Coronary artery (tissue), 2 donors: ENCODE measurements around the gene PITPNM3.
"Not testable (repeated sequence)": the region's sequence is repeated elsewhere in the genome, so short reads cannot be mapped to it uniquely, and the experiment has no call there.

Experiments used
- DNase-seq: peaks from one replicate; pipeline ENCODE4 v3.0.0-alpha.2; 2017; ENCODE audit warnings: low spot score
- H3K27ac ChIP-seq, 2 donors: fragments of 200-600 bp; sonication (generic); one replicate each; pipeline ENCODE4 v1.5.1; 2016 to 2019
- H3K4me3 ChIP-seq: fragments of 200-600 bp; sonication (generic); 2 replicates; pipeline ENCODE4 v1.5.1; 2016; ENCODE audit warnings: mild to moderate bottlenecking, moderate library complexity
- CTCF ChIP-seq: fragments of 200-600 bp; sonication (generic); IDR thresholded peaks from one replicate; pipeline ENCODE4 v1.5.1; 2019; ENCODE audit warnings: antibody characterized with exemption

PITPNM3 gene

GRCh38 chr17:6596511-6596910 is 40.2 kb upstream of the PITPNM3 start:
- no peak overlapping the region for H3K27ac ChIP-seq
- no peak overlapping the region for H3K4me3 ChIP-seq
- DNase-seq: no peak
- no peak for TF ChIP-seq CTCF

GRCh38 chr17:6596081-6596480 is 39.7 kb upstream of the PITPNM3 start:
- no peak overlapping the region for H3K4me3 ChIP-seq
- no peak overlapping the region for H3K27ac ChIP-seq
- no peak for TF ChIP-seq CTCF
- DNase-seq: no peak

GRCh38 chr17:6593371-6593770 is 37.0 kb upstream of the PITPNM3 start:
- H3K4me3 ChIP-seq, DNase-seq, H3K27ac ChIP-seq: not testable (repeated sequence)

- Histone ChIP-seq H3K4me3 (no peak overlapping the region), H3K27ac (no peak overlapping the region)
- no peak for TF ChIP-seq CTCF
- no peak for DNase-seq
Measured at GRCh38 chr17:6592173-6592572, 35.8 kb upstream of the PITPNM3 start.

- no peak for TF ChIP-seq CTCF
- Histone ChIP-seq H3K27ac (no peak overlapping the region), H3K4me3 (no peak overlapping the region)
- no peak for DNase-seq
Measured at GRCh38 chr17:6591599-6592158, 35.3 kb upstream of the PITPNM3 start.

GRCh38 chr17:6589266-6589946 is 33.1 kb upstream of the PITPNM3 start:
- Histone ChIP-seq H3K27ac (no peak overlapping the region), H3K4me3 (no peak overlapping the region)
- no peak for DNase-seq
- TF ChIP-seq CTCF: no peak

- Histone ChIP-seq H3K27ac (no peak overlapping the region), H3K4me3 (no peak overlapping the region)
- no peak for TF ChIP-seq CTCF
- no peak for DNase-seq
Measured at GRCh38 chr17:6588165-6588564, 31.8 kb upstream of the PITPNM3 start.
